Measurements from ENCODE around the gene ZMIZ1.

The ZMIZ1 gene

DNA sequence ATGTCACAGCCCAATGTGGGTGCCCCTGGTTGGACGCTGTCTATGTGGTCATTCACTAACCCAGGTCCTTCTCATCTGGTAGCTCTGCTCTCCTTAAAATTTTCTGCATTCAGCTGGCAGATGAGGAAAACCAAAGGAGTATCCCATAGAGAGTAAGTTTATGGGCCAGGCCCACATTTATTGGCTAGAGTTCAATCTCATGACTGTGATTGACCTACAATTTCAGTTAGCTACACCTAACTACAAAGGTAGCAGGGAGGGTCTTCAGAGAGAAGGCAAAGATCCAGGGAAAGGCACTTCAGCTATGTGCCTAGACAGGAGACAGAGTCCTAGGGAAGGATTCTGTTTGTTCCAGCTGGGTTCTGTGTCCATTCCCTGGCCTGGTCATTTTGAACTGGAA is 254.8 kb downstream of the ZMIZ1 start:
- TF ChIP-seq, protein P1, sequence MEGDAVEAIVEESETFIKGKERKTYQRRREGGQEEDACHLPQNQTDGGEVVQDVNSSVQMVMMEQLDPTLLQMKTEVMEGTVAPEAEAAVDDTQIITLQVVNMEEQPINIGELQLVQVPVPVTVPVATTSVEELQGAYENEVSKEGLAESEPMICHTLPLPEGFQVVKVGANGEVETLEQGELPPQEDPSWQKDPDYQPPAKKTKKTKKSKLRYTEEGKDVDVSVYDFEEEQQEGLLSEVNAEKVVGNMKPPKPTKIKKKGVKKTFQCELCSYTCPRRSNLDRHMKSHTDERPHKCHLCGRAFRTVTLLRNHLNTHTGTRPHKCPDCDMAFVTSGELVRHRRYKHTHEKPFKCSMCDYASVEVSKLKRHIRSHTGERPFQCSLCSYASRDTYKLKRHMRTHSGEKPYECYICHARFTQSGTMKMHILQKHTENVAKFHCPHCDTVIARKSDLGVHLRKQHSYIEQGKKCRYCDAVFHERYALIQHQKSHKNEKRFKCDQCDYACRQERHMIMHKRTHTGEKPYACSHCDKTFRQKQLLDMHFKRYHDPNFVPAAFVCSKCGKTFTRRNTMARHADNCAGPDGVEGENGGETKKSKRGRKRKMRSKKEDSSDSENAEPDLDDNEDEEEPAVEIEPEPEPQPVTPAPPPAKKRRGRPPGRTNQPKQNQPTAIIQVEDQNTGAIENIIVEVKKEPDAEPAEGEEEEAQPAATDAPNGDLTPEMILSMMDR (conservative IDR thresholded peaks at IDR 0.05), result no peak
- no peak for TF ChIP-seq ZFX (IDR thresholded peaks at IDR 0.05)
- H3K27ac ChIP-seq, result no peak overlapping the region

DNA sequence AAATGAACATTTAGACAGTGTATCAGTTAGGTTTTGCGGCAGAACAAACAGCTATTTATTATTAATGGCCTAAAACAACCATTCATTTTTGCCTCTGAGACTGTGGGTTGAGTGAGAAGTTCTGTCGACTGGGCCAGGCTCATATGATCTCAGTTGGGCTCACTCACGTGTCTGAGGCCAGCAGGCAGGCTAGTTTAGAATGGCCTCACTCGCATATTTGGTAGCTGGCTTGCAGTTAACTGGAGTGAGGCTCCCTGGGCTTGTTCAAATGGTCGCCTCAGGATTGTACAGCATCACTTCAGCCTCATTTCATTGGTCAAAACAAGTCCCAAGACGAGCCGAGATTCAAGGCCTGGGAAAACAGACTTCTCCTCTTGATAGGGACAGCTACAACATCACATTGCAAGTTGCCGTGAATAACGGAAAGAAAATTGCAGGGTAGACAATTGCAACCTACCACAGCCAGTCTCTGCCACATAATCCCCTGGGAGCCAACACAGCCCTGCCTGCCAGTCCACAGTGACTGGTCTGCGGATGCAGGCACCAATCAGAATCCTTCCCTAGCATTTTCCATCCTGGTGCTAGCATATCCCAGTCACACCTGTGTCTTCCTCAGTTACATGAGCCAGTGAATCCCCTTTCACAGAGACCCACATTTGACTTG is 255.4 kb downstream of the ZMIZ1 start:
- TF ChIP-seq, protein P1 (conservative IDR thresholded peaks at IDR 0.05), result no peak
- TF ChIP-seq ZFX (IDR thresholded peaks at IDR 0.05), result no peak
- no peak overlapping the region for H3K27ac ChIP-seq

DNA sequence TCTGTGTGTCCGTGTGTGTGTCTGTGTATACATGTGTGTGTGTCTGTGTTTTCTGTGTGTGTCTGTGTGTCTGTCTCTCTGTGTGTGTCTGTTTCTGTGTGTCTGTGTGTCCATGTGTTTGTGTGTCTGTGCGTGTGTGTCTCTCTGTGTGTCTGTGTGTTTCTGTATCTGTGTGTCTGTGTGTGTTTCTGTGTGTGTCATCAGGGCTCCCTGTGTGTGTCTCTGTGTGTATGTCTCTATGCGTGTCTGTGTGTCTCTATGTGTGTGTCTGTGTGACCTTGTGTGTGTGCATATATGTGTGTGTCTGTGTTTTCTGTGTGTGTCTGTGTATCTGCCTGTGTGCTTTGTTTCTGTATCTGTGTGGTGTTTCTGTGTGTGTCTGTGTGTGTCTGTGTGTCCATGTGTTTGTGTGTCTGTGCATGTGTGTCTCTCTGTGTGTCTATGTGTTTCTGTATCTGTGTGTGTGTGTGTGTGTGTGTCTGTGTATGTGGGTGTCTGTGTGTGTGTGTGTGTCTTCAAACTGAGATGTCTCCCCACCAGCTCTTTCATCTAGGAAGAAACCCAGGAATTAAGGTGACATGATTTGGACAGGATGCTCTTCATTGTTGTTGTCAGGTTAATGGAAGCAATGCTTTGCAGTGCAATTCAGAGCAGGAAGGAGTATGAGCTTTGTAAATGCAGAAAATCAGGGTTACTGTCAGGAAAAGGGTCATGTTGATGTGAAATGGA is 257.8 kb downstream of the ZMIZ1 start:
- no peak overlapping the region for H3K27ac ChIP-seq
- TF ChIP-seq, protein P1 (conservative IDR thresholded peaks at IDR 0.05), result no peak

DNA sequence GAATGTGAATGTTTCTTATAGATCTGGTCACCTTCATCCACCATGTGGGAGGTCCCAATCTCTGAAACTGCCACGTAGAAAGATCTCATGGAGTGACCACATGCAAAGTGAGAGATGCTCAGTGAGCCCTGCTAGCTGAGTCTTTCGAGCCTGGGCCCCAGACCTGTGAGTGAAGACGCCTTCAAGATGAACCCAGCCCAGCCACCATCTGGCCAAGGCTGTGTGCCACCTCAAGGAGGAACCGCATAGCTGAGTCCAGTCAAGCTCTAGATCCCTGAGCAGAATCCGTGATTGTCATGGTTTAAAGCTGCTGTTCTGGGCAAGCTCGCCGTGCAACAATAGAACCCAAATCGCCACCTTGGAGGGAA is 258.3 kb downstream of the ZMIZ1 start:
- no peak for TF ChIP-seq ZFX (IDR thresholded peaks at IDR 0.05)
- TF ChIP-seq, protein P1 (conservative IDR thresholded peaks at IDR 0.05), result no peak
- no peak overlapping the region for H3K27ac ChIP-seq

DNA sequence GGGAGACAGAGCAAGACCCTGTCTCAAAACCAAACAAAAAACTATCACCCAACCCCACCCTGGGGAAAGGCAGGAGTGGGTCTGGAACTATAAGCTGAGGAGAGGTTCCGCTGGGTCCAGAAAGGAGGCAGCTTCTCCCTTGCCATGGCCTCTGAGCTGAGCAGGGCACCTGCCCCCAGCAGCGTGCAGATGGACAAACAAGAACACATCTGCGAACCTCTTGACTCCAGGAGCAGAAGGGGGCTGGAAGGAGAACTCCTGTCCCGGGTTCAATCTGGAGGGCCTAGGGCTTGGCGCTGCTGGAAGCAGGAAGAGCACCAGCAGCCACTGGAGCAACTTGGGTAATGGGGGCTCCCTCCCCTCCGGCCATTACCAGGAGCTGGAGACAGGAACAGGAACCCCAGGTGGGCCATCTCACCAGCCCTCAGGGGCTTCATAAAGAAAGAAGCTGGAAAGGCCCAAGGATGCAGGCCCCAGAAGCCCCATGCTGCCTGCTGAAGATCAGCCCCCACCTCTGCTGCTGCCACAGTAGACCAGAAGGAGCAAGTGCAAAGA is 259.5 kb downstream of the ZMIZ1 start:
- no peak overlapping the region for H3K27ac ChIP-seq
- no peak for TF ChIP-seq ZFX (IDR thresholded peaks at IDR 0.05)
- TF ChIP-seq, protein P1 (conservative IDR thresholded peaks at IDR 0.05), result no peak

DNA sequence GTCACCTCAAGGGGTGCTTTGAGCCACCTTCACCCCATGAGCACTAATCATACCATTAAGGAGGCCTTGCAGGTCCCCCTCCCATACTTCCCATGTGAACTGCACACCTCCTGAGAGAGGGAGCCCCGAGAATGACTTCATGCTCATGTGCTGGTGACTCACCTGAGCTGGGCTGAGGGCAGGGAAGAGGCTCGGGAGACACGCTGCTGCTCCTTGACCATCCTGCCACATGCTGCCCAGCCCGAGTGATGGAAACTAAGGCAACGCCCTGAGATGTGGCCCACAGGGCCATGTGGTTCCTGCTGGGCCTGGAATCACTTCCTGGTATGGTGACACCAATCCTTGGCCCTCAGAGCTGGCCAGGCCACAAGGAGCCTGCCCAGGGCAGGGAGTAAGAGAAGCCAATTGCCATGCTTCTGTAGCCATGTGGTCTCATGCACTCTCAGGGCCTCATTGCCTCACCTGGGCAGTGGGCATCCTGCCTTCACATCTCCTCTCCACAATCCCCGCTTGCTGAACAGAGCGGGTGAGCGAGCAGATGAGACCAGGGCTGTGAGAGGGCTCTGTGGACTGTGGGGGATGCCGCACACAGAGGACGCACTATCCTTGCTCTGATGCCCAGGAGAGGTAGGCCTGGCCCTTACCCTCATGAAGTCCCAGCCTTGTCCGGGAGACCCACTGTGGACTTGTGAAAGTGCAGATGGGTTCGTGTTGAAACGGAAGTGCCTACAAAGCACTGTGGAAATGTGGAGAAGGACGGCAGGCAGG is 260.2 kb downstream of the ZMIZ1 start:
- TF ChIP-seq, protein P1 (conservative IDR thresholded peaks at IDR 0.05), result no peak
- no peak for TF ChIP-seq ZFX (IDR thresholded peaks at IDR 0.05)
- H3K27ac ChIP-seq, result no peak overlapping the region

DNA sequence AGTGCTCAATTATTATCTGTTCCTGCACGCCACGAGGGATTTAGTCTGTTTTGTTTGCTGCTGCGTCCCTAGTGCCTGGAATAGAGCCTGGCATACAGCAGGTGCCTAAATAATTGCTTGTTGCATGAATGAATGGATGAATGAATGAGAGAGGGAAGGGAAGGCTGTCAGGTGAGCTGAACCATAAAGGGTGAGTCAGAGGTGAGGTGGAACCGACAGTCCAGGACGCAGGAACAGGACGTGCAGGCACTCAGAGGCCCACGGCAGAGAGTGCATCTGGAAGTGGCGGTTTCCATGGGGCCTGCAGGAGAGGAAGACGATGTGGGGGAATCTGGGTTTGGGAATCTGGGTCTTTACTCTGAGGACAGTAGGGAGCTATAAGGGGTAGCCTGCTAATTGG is 260.8 kb downstream of the ZMIZ1 start:
- H3K27ac ChIP-seq, result no peak overlapping the region
- TF ChIP-seq, protein P1 (conservative IDR thresholded peaks at IDR 0.05), result no peak
- no peak for TF ChIP-seq ZFX (IDR thresholded peaks at IDR 0.05)
